NCI-H1048 (cell line): ENCODE results near the gene ACOT7.

ENCODE experiments used
- DNase-seq: peaks from one replicate; lab custom pipeline; 2025; lab: John Stamatoyannopoulos, UW

The ACOT7 gene

DNA sequence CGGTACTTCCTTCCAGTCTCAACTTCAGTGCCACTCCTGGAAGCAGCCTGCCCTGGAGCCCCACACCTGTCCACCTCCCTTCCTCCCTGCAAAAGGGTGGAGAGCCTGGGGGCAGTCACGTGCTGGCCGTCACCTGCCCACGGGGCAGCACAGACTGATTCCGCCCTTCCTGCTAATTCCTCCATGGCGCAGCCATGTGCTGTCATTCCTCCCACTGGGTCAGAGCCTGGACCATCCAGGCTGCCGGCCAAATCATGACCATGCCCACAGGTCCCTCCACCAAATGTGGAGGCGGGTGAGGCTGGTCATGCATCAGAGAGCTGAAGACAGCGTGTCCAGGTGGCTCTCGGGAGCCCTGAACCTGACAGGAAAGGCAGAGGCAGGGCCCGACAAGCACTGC, 108.2 kb downstream of the ACOT7 start:
- no peak for DNase-seq

DNA sequence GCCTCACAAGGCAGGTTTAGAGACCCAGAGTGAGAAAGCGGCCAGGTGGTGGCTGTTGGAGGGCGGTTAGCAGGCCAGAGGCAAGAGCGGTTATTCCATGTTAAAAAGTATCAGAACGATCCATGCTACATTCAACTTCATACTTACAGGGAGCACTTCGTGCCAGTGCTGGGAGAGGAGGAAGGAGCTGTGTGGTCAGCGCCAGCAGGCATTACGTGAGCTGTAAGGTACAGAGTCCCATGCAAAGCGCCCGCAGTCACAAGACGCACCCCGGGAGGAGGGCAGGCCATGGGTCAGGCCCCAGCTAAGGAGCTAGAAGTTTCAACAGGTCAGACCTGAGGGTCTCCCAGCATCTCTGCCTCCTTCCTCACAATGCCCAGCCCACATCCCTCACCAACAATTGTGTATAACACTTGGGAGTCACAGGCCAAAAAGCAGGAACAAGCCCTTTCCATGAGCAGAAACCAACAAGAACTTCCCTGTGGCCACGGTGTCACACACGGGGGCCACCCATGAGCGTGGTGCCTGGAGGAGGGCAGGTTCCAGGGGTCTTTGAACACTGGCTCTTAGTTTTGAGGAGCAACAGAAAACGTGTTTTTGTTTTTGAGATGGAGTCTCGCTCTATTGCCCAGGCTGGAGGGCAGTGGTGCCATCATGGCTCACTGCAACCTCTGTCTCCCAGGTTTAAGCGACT, 110.8 kb downstream of the ACOT7 start:
- no peak for DNase-seq

DNA sequence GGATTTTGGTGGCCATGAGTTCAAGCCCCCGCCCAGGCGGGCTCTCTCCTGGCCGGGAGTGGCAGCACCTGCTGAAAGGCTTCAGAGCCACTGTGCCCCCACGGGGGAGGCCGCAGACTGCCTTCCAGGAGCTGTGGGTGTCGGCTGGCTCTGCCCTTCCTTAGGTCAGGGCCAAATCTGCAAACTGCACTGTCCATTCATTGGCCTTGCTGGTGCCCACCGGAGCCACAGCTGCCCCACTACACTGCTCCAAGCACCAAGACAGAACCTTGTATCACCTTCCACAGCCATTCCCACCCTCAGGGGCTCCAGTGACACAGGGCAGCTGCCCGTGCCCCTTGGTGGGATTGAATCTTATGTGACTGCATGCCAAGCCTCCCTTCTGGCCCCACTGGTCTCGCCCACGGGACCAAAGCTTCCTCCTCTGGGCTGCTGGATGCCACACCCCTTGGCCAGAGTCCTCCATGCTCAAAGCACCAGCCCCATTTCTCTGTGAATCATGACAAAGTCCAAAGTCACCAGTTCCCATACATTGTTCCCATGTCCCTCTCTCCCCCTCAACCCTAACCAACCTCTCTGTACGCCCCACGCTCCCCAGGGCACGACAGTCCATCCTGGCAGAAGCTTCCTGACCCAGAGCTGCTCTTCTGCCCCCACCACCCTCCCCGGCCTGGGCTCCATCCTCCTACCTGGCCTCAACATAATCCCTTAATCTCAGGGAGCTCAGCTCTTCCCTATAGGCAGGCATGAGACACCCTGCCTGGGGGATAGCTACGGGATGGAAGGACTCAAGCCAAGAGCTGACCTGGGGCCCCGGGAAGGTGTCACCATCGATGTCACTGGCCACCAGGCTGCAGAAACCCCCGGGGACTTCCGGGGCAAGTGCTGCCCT, 111.8 kb downstream of the ACOT7 start:
- no peak for DNase-seq

DNA sequence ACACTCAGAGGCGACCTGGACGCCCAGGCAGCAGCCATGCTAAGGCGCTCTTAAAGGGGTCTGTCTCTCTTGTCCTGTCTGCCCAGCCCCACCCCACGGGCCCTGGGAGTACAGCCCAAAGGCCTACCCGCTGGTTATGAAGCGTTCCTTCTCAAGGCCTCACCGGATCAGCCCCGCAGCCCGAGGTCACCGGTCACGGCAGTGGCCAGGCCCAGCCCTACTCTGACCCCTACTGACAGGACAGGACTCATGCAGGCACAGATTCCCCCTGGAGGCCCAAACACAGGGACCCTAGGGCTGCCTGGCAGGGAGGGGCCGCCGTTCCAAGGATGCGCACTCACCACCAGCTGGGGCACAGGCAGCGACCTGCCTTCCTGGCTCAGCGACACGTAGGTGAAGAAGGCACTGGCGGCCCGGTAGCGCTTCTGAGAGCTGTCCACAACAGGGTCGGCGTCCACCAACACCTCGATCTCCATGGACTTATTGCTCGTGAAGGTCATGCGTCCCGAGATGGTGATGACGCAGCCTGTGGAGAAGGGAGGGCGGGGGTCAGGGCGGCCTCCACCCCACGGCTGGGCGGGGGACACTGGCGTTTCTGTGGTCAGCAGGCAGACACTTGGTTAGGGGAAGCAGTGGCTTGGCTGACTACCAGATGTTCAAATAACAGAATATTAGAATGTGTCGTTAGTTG, 112.7 kb downstream of the ACOT7 start:
- DNase-seq = no peak

DNA sequence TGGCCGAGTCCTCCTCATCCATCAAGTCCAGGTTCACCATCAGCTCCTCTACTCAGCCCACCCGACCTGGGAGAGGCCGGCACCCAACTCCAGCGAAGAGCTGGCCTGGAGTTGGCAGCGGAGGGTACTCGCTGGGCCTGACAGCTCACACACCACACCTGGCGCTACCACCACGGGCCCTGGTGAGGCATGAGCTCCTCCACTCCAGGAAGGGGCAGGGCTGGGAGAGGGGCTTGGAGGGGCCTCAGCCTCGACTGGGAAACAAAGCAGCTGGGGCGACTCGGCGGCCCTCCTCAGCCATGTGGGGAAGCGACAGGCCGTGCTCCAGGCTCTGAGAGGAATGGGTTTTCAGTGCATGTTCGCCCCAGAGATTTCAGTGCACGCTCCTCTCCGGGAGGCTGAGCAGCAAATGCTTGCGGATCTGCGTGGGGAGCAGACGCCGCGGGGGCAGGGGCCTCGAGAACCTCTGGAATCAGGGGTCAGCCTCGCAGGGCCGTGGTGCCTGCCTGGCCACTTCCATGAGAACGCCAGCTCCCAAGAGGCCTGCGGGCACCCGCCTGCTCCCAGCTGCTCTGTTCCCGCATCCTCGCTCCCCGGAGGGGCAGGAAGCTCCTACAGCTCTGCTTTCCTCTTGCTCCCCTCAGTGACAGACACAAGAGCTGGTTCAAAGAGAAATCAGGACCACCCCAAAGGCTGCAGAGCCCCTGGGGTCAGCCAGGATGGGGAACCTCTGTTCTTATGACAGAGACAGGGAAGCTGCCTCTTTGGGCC, 113.8 kb downstream of the ACOT7 start:
- no peak for DNase-seq

DNA sequence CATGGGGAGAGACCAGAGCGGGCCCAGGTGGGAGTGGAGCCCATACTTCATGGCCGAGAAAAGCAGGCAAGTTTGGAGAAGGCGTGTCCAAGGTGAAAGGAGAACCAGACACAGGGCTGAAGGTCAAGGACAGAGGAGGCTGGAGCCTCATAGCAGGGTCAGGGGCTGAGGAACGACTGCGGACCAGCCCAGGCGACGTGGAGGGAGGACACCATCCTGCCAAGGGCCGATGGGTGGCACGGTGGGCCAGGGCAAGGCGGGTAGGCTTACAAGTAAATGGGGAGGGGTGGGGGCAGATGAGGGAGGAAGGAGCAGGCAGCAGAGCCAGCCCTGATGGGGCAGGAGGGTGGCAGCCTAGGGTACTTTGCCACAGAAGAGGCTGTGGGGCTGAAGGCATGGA, 114.5 kb downstream of the ACOT7 start:
- no peak for DNase-seq

DNA sequence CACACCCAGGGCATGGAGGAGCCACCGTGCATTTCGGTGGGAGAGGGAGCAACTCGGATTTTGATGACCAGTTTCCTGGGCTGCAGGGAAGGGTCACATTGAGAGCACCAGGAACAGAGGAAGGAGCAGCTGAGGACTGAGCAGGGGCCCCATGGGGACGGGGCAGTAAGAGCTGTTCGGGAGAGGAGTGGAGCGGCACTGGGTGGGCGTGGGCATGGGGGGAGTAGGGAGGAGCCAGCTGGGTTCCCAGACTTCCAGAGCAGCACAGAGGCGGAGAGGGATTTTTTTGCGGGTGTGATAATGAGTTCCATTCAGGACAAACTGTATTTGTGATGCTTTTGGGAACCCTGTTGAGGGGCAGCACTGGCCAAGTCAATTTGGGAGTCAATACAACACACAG, 115.3 kb downstream of the ACOT7 start:
- DNase-seq = no peak

DNA sequence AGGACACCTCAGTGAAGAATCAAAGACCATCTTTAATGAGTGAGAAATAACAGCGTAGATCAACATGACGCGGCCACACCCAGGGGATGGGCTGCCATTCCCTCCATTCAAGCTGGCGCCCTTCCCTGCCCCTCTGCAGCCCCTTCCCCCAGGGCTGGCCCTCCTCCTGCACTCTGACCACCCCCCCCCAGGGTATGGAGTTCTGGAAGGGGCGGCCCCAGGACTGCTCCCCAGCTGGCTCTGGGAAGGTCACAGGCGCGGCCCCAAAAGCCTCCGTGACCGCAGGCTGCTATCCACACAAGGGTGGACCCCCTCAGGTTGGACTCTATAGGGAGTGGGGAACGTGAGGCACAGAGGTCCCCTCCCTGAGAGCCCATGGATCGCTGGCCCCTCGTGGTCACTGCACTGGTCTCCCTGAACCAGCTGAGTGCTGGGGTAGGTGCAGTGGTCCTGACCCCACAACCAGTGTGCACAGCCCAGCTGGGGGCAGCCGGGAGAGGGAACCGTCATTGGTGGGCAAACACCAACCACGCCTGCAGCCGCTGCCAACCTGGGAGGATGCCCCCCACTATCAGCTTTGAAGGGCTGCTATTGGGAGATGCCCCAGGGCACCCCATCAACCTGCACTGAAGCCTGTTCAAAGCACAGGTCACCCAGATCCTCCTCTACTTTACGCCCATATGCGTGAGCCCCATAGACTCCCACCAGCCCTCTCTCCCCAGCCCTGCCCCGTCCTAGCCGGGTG, 116.6 kb downstream of the ACOT7 start:
- no peak for DNase-seq

DNA sequence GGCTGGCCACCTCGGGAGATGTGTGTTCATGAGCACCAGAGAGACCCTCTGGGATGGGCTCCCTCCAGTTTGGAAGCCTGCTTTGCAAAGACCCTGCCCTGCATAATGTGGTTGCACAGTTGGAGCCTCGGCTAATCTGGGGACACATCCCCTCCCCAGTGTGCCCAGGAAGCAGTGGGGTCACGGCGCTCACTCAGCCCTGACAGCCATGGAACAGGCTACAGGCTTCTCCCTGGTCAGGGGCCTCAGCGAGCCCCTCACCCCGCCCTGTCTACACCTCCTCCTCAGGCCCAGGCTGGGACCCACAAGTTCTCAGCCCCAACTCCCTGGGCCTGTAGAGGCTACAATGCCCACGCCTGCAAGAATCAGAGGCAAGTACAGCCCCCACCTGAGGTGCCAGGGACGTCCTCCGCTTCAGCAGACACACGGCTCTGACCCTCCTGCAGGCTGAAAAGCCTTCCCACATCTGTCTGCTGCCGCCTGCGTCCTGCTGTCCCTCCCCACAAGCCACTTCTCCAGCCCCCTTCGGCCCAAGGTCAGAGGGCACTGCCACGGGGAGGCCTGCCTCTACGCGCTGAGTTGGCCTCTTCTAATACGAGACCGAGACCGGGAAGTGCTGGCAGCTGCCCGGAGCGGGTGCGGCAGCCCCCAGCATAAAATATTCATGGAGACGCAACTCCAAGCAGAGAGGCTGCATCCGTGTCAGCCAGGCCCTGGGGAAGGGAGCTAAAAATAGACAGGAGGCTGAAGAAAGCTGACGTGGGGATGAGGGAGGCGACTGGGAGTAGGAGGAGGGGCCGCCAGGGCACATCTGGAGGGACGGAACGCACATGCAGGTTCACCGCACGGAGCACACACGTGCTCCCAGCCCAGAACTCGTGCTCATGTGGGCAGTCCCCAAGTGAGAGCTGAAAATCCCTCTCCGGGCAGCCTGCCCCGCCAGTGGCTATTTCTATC, 117.5 kb downstream of the ACOT7 start:
- no peak for DNase-seq

DNA sequence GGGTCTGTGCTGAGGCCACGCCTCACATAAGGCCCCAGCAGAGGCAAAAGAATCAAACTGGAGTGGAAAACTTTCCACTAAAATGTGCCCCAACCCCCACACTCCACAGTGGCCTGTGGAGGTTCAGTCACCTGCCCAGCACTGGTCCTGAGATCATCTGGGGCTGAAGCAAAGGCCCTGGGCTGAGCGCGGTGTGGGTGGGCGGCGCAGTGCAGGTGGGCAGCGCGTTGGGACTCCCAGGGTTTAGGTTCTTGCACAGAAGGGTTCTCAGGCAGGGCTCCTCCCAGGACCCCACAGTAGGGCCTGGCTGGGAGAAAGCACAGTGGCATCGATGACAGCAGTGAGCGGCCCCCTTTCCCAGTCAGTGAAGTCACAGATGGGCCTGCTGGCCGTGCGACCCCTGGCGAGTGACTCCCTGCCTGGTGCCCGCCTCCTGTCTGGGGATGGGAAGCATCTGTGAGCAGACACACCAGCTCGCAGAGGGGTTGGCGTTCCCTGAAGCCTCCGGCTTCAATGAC, 118.9 kb downstream of the ACOT7 start:
- no peak for DNase-seq

DNA sequence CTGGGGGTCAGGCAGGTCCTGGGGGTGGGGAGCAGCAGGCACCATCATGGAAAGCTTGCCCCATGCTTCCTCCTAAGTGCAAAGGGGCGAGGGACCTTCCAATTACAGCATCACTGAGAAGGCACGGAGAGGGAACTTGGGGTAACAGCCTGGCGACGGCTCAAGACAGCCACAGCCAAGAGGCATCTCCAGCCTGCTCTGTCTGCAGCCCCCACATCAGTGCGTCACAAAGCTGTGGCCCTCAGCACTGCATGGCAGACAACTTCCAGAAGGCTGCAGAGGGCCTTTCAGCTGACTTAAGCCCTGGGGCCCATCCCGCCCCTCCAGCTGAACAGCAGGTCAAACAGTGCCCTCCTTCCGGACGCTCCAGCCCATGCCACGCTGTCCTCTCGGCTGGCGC, 119.5 kb downstream of the ACOT7 start:
- no peak for DNase-seq

DNA sequence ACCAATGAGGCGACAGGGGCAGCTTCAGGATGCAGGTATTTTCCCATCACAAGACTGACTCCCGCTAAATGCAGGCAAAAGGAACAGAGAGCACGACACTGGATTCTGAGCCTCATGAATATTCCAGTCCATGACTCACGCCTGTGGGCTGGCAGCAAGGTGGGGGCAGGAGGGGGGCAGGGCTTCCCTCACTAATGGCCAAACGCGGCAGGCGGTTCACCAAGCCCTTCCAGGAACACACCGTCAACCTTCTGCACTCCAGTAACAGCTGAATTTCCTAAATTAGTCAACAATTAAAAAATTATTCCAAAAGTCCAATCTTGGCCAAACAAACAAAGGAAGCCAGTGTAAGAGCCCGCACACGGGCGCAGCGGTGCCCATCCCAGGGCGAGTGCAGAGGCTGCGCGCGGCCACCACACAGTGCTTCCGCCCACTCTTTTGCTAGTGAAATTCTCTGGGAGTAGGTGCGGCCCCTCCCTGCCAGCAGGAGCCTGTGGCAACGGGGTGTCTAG, 120.1 kb downstream of the ACOT7 start:
- DNase-seq = no peak

DNA sequence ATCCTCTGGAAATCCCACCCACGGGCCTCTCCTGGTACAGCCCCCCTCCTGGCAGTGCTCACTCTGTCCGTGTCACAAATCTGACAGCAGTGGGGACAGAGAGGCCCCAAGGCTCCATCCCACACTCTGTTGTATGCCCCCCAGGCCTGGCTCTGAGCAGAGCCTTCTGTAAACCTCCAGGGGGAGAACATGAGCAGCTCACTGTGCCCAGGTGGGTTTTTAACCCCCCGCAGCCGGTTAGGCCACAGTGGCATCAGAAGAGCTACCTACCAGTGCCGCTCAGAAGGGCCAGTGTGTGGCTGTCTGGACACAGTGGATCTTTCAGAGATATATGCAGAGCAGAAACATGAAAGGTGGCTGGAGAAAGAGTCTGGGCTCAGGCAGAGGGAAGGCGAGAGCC, 120.7 kb downstream of the ACOT7 start:
- no peak for DNase-seq

DNA sequence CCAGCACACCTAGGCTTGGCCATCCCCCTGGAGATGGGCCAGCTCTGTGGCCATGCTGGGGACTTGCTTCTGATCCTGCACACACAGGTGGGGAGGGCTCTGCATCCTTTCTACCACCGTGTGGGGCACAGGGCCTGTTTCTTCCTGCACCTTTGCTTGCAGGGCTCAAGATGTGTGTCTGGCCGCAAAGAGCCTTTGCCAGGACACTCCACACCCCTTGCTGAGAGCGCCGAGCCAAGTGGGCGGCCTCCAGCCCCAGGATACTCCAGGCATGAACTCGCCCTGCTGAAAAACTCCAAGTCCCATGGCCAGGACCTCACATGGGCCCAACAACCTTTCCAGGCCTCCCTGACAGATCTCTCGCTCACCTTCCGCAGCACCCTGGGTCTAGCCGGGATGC, 121.1 kb downstream of the ACOT7 start:
- no peak for DNase-seq

DNA sequence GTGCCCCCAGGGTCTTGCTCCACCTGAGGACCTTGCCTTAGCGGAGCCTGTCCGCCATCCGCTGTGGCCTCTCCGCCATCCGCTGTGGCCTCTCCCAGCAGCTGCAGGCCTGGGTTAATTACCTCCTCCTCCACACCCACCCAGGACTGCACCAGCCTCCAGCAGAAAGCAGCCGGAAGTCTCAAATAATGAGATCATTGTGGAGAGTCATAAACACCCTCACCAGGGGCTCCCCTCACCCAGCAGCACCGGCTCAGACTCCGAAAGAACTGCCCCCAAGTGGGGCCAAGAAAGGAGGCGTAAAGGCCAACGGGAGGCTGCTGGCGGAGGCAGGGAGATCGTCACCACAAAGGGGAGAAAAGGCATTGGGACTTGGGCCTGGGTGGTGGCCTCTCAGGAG, 122.0 kb downstream of the ACOT7 start:
- no peak for DNase-seq

DNA sequence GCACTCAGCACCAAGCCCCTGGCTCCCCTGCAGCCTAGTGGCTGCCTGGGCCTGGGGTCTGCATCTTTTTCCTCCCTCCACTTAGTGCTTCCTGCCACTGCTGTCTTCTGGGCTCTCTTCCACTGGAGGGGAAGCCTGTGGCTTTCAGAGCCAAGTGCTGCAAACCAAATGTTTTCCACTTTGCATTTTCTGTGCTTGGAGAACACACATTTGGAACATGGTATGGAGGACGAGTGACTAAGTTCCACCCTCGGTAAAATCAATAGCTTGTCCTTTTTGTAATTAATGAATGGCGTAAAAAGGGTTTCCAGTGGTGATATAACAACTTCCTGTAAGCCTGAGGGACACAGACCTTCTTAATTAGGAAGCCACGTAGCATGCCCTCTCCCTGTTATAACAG, 122.6 kb downstream of the ACOT7 start:
- DNase-seq = no peak

DNA sequence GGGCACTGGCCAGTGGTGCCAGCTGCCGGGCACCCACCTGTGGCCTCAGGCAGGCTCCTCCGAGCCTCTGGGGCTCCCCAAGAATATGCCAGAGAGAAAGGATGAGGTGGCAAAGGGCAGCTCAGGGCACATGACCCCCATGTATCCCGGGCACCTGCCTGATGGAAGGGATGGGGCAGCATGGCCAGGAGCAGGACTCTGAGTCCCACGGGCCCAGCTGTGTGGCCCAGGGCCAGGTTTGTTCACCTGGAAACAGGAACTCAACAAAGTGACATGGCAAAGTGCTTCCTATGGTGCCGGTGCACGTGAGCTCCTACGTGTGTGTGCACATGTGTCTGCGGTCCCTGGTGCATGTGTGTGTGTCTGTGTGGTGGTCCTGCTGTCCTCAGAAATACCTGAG, 123.2 kb downstream of the ACOT7 start:
- DNase-seq = no peak

DNA sequence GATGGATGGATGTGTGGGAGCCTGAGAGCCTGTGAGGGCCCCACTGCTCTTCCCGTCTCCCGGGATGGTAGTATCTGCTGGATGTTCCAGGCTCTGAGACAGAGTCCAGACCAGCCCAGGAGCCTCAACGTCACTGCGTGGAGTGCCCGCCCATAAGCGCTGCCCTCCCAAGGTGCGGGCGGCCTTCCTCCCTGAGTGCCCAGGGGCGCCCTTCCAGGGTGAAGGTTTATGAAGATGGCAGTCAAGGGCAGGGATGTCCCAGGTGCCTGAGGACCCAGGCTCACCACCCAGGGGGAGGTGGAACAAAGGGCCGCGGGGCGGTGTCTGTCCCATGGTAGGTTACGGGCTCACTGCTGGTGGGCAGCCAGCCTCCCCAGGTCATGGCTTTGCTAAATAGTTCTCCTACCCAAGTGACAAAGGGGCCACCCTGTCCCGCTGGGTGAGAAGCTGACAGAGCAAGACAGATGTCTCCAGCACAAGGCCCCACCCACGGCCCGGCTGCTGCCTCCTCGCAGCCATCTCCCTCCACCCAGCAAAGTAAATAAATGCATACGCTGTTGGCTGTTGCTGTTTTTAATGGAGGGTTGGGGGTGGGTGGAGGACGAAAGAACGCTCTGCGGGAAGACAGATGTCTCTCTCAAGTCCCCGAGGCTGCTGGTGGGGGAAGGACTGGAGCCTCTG, 123.7 kb downstream of the ACOT7 start:
- no peak for DNase-seq

DNA sequence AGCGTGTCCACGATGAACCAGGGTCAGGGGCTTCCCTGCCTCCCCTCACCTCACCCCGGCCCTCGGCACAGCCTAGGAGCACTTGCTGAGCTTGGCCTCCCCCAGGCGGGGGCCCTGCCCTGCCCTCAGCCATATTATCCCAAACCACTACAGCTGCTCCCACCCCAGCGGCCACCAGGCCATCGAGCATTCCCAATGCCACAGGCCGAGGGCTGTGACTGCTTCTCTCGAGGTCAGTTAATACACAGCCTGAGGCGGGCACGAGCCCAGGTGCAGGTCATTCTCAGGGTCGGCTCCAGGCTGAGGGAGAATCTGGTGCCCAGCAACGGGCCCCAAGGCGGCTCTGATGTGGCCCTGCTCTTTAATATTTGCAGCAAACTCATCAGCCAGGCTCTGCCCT, 124.3 kb downstream of the ACOT7 start:
- DNase-seq = no peak
